Karpas-422 (cell line): ENCODE results near the gene ZMYND11. TPM values are rescaled to one million over a fixed set of nuclear protein-coding genes. Genes with fewer than 3 reads are reported as not detected.
"Not testable (repeated sequence)": the region's sequence is repeated elsewhere in the genome, so short reads cannot be mapped to it uniquely, and the experiment has no call there.

Source experiments
- DNase-seq: peaks from one replicate; pipeline ENCODE4 v3.0.0-alpha.2; 2015
- H2AFZ ChIP-seq: fragments of 200-600 bp; sonication (generic); 2 replicates; pipeline ENCODE4 v1.6.1; 2014; ENCODE audit warnings: antibody characterized with exemption, low read length, mixed read lengths
- H3K27ac ChIP-seq: fragments of 200-600 bp; sonication (generic); 2 replicates; pipeline ENCODE4 v1.5.1; 2014; ENCODE audit warnings: mild to moderate bottlenecking, low read length, moderate library complexity
- H3K27me3 ChIP-seq: fragments of 200-600 bp; sonication (generic); 2 replicates; pipeline ENCODE4 v1.6.1; 2014; ENCODE audit warnings: low read length, mixed read lengths
- H3K36me3 ChIP-seq: fragments of 200-600 bp; sonication (generic); 2 replicates; pipeline ENCODE4 v1.6.1; 2014; ENCODE audit warnings: low read length, mixed read lengths; ENCODE audit not compliant: insufficient read depth
- H3K4me1 ChIP-seq: fragments of 200-600 bp; sonication (generic); 2 replicates; pipeline ENCODE4 v1.6.1; 2014; ENCODE audit warnings: mild to moderate bottlenecking, low read length, mixed read lengths
- H3K4me2 ChIP-seq: fragments of 200-600 bp; sonication (generic); 2 replicates; pipeline ENCODE4 v1.6.1; 2014; ENCODE audit warnings: low read length, low read depth, mild to moderate bottlenecking; ENCODE audit not compliant: poor library complexity, severe bottlenecking
- H3K4me3 ChIP-seq: fragments of 200-600 bp; sonication (generic); 2 replicates; pipeline ENCODE4 v1.5.1; 2014; ENCODE audit warnings: mild to moderate bottlenecking, antibody characterized with exemption, low read length, mixed read lengths
- H3K79me2 ChIP-seq: fragments of 200-600 bp; sonication (generic); 2 replicates; pipeline ENCODE4 v1.6.1; 2014; ENCODE audit warnings: mild to moderate bottlenecking, low read length, mixed read lengths
- H3K9ac ChIP-seq: fragments of 200-600 bp; sonication (generic); 2 replicates; pipeline ENCODE4 v1.6.0; 2014; ENCODE audit warnings: low read length
- H3K9me2 ChIP-seq: fragments of 200-600 bp; sonication (generic), shearing (Covaris generic); replicated peaks from 2 replicates; pipeline ENCODE4 v1.6.0; 2014; ENCODE audit warnings: mild to moderate bottlenecking, low read length, moderate library complexity; ENCODE audit not compliant: insufficient read depth
- H3K9me3 ChIP-seq: fragments of 300-700, 200-600 bp; sonication (generic); 2 replicates; pipeline ENCODE4 v1.6.1; 2014; ENCODE audit warnings: low read length, mixed read lengths
- H4K20me1 ChIP-seq: fragments of 200-600 bp; sonication (generic); 2 replicates; pipeline ENCODE4 v1.6.1; 2014; ENCODE audit warnings: mild to moderate bottlenecking, antibody characterized with exemption, low read length, low read depth; ENCODE audit not compliant: insufficient read depth
- total RNA-seq: library from RNA; depleted of rRNA; stranded (reverse); fragments of >200 nt; shearing (Covaris generic); gene quantifications from 2 replicates; pipeline ENCODE4 v1.2.3, GENCODE V29; 2014; ENCODE audit warnings: low replicate concordance

ZMYND11 gene
- total RNA-seq, 1 experiment from 2014 or later, result 8.3 TPM

DNA sequence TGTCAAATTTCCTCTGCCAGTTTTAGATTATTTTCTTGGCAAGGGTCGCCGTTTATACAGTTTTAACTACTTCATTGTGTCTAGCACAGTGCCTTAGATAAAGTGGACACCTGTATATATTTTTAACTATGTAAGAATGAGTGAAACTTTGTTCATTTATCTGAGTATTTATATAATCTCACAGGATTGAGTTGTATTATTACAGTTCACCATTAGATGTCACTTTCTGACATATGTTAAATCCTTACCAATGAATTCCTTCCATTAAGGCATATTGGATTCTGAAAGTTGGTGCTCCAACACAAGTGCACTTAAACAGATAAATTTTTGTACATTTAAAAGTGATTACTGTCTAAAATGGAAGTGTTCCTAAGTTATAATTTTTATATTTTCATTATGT is 43.0 kb downstream of the ZMYND11 start:
- Histone ChIP-seq H3K9me2 (no peaks in the 10 kb centered on the region), H3K4me1 (no peaks in the 10 kb centered on the region), H3K9me3 (no peaks in the 10 kb centered on the region), H3K79me2 (no peaks in the 10 kb centered on the region), H3K9ac (no peak overlapping the region), H3K4me3 (no peak overlapping the region), H3K4me2 (no peak overlapping the region), H3K36me3 (no peaks in the 10 kb centered on the region), H4K20me1 (0 out of 2 replicates have a peak, but pooled peaks cover 6% of the 10 kb centered on the region), H2AFZ (no peak overlapping the region), H3K27me3 (no peaks in the 10 kb centered on the region), H3K27ac (no peak overlapping the region)
- peak; percentile 57 for DNase-seq

DNA sequence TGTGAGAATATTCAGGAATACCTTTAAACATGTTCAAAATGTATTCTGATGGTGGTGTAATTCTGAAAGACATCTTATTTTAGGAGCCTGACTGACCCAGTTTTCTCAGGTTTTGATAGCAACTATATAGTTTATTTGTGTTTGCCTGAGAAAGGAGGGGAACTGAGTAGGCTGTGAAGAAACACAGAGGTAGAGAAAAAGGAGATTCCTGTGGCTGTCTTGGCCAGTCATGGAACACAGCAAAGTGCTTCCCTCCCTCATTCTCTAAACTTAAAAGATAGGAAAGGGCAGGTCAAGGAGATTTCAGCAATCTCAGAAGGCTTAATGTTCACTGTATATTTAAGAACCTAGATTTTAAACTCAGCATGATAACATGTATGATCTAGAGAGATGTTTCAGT is 43.5 kb downstream of the ZMYND11 start:
- H3K9me3 ChIP-seq, result no peaks in the 10 kb centered on the region
- no peaks in the 10 kb centered on the region for H3K4me1 ChIP-seq
- DNase-seq, result no peak

DNA sequence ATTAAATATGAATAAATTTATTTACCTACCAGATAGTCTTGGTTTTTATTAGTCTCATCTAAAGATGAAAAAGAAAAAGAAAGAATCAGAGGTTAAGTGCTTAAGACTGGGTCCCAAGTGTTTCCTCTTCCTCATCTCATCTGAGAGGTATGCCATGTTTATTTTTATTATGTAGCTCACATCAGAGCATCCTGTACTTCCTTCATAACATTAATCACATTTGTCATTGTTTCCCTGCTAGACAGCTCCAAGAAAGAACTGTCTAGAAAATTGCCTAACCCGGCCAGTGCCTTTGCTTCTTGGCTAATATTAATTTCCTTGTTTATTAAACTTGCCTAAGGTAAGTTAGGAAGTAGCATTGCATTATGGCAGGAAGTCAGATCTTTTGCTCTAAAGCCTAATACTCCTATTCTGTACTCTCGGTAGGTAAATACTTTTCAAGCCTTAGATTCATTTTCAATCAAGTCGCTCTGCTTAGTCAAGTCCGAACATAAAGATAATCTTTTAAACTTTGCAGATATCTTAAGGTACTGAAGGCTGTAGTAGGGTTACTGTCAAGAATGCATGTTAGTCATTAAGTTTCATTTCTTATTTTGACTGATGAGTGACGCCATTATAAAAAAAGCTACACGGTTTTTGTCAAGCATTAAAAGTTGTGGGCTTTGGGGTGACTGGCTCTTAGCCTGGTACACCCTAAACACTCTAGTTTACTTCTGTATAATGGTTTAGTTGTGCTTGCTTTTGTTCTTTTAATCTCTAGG is 47.4 kb downstream of the ZMYND11 start:
- Histone ChIP-seq H3K9me2 (no peaks in the 10 kb centered on the region), H3K79me2 (no peaks in the 10 kb centered on the region), H3K27me3 (no peaks in the 10 kb centered on the region), H3K9me3 (no peaks in the 10 kb centered on the region), H4K20me1 (no peaks in the 10 kb centered on the region), H3K36me3 (no peaks in the 10 kb centered on the region), H3K27ac (no peak overlapping the region), H2AFZ (no peak overlapping the region), H3K4me1 (no peaks in the 10 kb centered on the region), H3K4me2 (no peak overlapping the region), H3K9ac (no peak overlapping the region), H3K4me3 (no peak overlapping the region)
- DNase-seq, result no peak

More for the DNA sequence above, 43.5 kb downstream of the ZMYND11 start:
- Histone ChIP-seq H3K79me2 (no peaks in the 10 kb centered on the region), H3K27ac (no peak overlapping the region), H3K9ac (no peak overlapping the region), H3K36me3 (no peaks in the 10 kb centered on the region), H2AFZ (no peak overlapping the region), H4K20me1 (0 out of 2 replicates have a peak, but pooled peaks cover 6% of the 10 kb centered on the region), H3K9me2 (no peaks in the 10 kb centered on the region), H3K27me3 (no peaks in the 10 kb centered on the region), H3K4me3 (no peak overlapping the region), H3K4me2 (no peak overlapping the region)

- Histone ChIP-seq H3K36me3 (no peaks in the 10 kb centered on the region), H3K4me2 (no peak overlapping the region), H3K9me2 (no peaks in the 10 kb centered on the region), H3K4me3 (no peak overlapping the region), H3K27ac (no peak overlapping the region), H3K27me3 (no peaks in the 10 kb centered on the region), H3K9ac (no peak overlapping the region), H2AFZ (no peak overlapping the region), H4K20me1 (no peaks in the 10 kb centered on the region), H3K9me3 (no peaks in the 10 kb centered on the region), H3K4me1 (no peaks in the 10 kb centered on the region), H3K79me2 (no peaks in the 10 kb centered on the region)
- no peak for DNase-seq
Measured at GRCh38 chr10:184174-184573, 48.9 kb downstream of the ZMYND11 start.

- H3K79me2 ChIP-seq, result no peaks in the 10 kb centered on the region
- no peaks in the 10 kb centered on the region for H3K4me1 ChIP-seq
- H3K27ac ChIP-seq, result no peak overlapping the region
- no peak overlapping the region for H3K4me3 ChIP-seq
- H3K36me3 ChIP-seq, result no peaks in the 10 kb centered on the region
- DNase-seq, result no peak
- no peaks in the 10 kb centered on the region for H3K9me2 ChIP-seq
- no peak overlapping the region for H3K9ac ChIP-seq
- H4K20me1 ChIP-seq, result no peaks in the 10 kb centered on the region
- H2AFZ ChIP-seq, result no peak overlapping the region
- H3K4me2 ChIP-seq, result no peak overlapping the region
- H3K9me3 ChIP-seq, result no peaks in the 10 kb centered on the region
- no peaks in the 10 kb centered on the region for H3K27me3 ChIP-seq
Measured at GRCh38 chr10:184911-185310, 49.7 kb downstream of the ZMYND11 start.

- H3K4me1 ChIP-seq, H3K79me2 ChIP-seq, H3K4me2 ChIP-seq, H3K9ac ChIP-seq, H3K27ac ChIP-seq, H2AFZ ChIP-seq, DNase-seq, H3K36me3 ChIP-seq, H3K9me2 ChIP-seq, H3K27me3 ChIP-seq, H3K4me3 ChIP-seq, H3K9me3 ChIP-seq, H4K20me1 ChIP-seq: not testable (repeated sequence)
Measured at GRCh38 chr10:185571-185970, 50.3 kb downstream of the ZMYND11 start.

DNA sequence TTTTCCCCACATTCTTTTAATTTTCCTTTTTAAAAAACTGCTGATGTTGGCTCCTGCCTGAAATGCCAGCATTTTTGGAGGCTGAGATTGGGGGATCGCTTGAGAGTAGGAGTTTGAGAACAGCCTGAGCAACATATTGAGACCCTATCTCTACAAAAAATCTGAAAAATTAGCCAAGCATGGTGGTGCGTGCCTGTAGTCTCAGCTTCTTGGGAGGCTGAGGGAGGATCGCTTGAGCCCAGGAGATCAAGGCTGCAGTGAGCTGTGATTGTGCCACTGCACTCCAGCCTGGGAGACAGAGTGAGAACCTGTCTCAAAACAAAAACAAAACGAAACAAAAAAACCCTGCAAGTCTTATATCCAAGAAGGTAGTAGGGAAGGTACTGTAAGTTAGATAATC is 51.7 kb downstream of the ZMYND11 start:
- Histone ChIP-seq H3K9me2 (no peaks in the 10 kb centered on the region), H3K9me3 (no peaks in the 10 kb centered on the region), H2AFZ (no peak overlapping the region)

DNA sequence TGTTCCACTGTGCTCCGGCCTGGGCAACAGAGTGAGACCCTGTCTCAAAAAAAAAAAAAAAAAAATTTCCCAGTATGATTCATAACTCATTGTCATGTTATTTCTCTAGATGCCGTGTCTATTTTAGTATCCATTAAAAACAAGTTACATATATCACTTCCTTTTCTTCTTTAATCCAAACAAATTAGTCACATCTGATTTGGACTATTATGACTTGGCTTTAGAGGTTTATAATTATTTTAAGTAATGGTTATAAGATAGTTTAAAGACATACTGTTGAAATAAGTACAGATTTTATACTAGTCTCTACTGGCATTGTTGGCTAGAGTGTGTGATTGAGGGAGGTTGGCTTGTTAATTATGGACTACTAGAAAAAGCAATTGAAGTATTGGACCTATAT is 53.3 kb downstream of the ZMYND11 start:
- Histone ChIP-seq H3K27ac (no peak overlapping the region), H3K4me2 (no peak overlapping the region), H4K20me1 (no peaks in the 10 kb centered on the region), H3K4me1 (no peaks in the 10 kb centered on the region), H3K36me3 (no peaks in the 10 kb centered on the region), H2AFZ (no peak overlapping the region), H3K9ac (no peak overlapping the region), H3K79me2 (no peaks in the 10 kb centered on the region), H3K9me2 (no peaks in the 10 kb centered on the region), H3K27me3 (no peaks in the 10 kb centered on the region), H3K4me3 (no peak overlapping the region), H3K9me3 (no peaks in the 10 kb centered on the region)
- DNase-seq, result no peak

More for the DNA sequence above, 51.7 kb downstream of the ZMYND11 start:
- H3K79me2 ChIP-seq, result no peaks in the 10 kb centered on the region
- no peak for DNase-seq
- no peak overlapping the region for H3K27ac ChIP-seq
- no peaks in the 10 kb centered on the region for H4K20me1 ChIP-seq
- no peaks in the 10 kb centered on the region for H3K36me3 ChIP-seq
- no peaks in the 10 kb centered on the region for H3K4me1 ChIP-seq
- no peaks in the 10 kb centered on the region for H3K27me3 ChIP-seq
- no peak overlapping the region for H3K9ac ChIP-seq
- no peak overlapping the region for H3K4me2 ChIP-seq
- H3K4me3 ChIP-seq, result no peak overlapping the region
